Hair follicle dermal papilla cell (primary cell): Measurements from ENCODE around the gene OR6C68. TPM values are rescaled to one million over a fixed set of nuclear protein-coding genes. Genes with fewer than 3 reads are reported as not detected.

Source experiments
- total RNA-seq: library from RNA; depleted of rRNA; stranded (reverse); fragments of >200 nt; gene quantifications from 2 replicates; pipeline ENCODE4 v1.2.3, GENCODE V29; 2012

The OR6C68 gene
- total RNA-seq, result not detected in 2 replicates

DNA sequence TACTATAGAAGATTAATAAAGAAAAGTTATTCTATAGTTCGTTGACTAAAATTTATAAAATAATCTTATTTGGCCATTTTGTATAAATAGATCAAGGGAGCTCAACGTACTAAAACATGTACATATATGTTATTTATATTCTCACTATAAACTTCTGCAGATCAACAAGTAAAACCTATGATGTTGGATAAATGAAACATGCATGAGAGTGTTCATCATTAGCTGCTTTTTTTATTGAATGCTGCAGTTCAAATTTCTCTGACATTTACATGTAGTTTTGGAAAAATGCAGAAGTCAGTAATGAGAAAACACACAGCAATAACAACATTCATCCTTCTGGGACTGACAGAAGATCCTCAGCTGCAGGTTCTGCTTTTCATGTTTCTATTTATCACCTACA, at the start of gene OR6C68:
Gene OR6C68, plus strand, starts transcription at position 301 of the 400 bp plus-strand sequence. Its CDS starts 0 bp downstream, at position 301.

DNA sequence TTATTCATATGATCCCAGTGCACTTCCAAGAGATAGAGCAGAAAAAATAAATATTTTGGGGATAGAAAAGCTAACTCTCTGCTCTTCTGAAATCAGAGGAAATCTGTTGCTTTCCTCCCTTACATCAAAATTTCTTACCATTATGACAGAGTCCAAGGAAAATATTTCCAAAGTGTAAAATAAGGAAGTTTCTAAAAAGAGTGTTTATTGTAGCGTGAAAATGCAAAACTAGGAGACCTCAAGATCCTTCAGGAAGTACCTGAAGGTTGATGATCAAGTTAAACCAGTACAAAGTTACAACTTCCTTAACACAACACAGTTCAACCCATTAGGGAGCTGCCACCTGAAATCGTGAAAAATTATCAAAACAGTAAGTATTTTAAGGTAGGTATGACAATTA, 48.4 kb upstream of the OR6C68 start, which contains the start of gene OR6C2:
Gene OR6C2, plus strand, starts transcription at position 301 of the 400 bp plus-strand sequence. CDS start 8,138 bp downstream, outside the sequence.

DNA sequence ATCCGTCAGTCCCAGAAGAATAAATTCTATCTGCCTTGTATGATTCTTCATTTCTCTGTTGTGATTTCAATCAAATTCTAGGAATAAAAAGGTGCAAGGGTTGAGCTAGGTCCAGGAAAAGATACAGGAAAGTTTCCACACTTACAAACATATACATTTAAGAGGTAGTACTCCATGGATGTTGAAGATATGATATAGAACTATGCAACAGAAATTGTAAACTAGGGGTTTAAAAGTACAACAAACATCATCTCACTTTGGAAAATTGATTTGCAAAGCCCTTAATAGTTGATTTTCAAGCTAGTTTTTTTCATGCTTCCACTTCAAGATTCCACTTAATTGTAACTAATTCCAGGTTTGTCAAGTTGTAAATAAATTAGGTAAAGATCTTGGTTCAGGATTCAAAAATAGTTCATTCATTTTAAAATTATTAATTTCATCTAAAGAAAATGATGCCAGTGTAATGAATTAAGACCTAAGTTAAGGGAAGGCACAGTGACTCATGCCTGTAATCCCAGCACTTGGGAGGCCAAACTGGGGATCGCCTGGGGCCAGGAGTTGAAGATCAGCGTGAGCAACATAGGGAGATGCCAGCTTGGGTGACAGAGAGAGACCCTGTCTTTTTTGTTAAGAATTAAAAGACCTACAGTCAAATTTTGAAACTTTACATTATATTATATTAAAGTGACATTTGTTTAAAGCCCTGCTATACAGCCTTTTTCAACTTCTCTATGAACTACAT, 21.9 kb upstream of the OR6C68 start, which contains the start of gene OR6C70:
Gene OR6C70, minus strand, starts transcription at position 51 of the 742 bp plus-strand sequence. Its CDS starts 0 bp downstream, at position 51.

Other genes with a start within 250 kb of the OR6C68 start
- not detected in 2 replicates for gene OR6C74, start 247.8 kb upstream of the OR6C68 start, total RNA-seq
- gene OR6C6, start 195.8 kb upstream of the OR6C68 start, total RNA-seq, result not detected in 2 replicates
- gene OR6C1, start 178.0 kb upstream of the OR6C68 start, total RNA-seq, result not detected in 2 replicates
- gene OR6C3, start 161.6 kb upstream of the OR6C68 start, total RNA-seq, result not detected in 2 replicates
- not detected in 2 replicates for gene OR6C75, start 129.4 kb upstream of the OR6C68 start, total RNA-seq
- gene OR6C65, start 91.8 kb upstream of the OR6C68 start, total RNA-seq, result not detected in 2 replicates
- not detected in 2 replicates for gene OR6C76, start 66.1 kb upstream of the OR6C68 start, total RNA-seq
- not detected in 2 replicates for gene OR6C2, start 48.3 kb upstream of the OR6C68 start, total RNA-seq
- not detected in 2 replicates for gene OR6C70, start 22.2 kb upstream of the OR6C68 start, total RNA-seq
- gene OR6C4, start 57.2 kb downstream of the OR6C68 start, total RNA-seq, result not detected in 2 replicates
- not detected in 2 replicates for gene OR2AP1, start 80.1 kb downstream of the OR6C68 start, total RNA-seq
- gene OR10P1, start 144.5 kb downstream of the OR6C68 start, total RNA-seq, result not detected in 2 replicates
- gene ITGA7, start 215.5 kb downstream of the OR6C68 start, total RNA-seq, result 4.4 and 7.7 TPM in 2 replicates
- 51.0 and 56.1 TPM in 2 replicates for gene BLOC1S1, start 223.7 kb downstream of the OR6C68 start, total RNA-seq
- 16.7 and 47.7 TPM in 2 replicates for gene RDH5, start 228.0 kb downstream of the OR6C68 start, total RNA-seq
- 1,008 and 1,281 TPM in 2 replicates for gene CD63, start 236.6 kb downstream of the OR6C68 start, total RNA-seq